Measurements from ENCODE around the gene DRG2. TPM values are rescaled to one million over a fixed set of nuclear protein-coding genes. Genes with fewer than 3 reads are reported as not detected.

The DRG2 gene
- total RNA-seq, 4 donors from 2014 or later: 29.5 to 55.1 (median 43.3) TPM

DNA sequence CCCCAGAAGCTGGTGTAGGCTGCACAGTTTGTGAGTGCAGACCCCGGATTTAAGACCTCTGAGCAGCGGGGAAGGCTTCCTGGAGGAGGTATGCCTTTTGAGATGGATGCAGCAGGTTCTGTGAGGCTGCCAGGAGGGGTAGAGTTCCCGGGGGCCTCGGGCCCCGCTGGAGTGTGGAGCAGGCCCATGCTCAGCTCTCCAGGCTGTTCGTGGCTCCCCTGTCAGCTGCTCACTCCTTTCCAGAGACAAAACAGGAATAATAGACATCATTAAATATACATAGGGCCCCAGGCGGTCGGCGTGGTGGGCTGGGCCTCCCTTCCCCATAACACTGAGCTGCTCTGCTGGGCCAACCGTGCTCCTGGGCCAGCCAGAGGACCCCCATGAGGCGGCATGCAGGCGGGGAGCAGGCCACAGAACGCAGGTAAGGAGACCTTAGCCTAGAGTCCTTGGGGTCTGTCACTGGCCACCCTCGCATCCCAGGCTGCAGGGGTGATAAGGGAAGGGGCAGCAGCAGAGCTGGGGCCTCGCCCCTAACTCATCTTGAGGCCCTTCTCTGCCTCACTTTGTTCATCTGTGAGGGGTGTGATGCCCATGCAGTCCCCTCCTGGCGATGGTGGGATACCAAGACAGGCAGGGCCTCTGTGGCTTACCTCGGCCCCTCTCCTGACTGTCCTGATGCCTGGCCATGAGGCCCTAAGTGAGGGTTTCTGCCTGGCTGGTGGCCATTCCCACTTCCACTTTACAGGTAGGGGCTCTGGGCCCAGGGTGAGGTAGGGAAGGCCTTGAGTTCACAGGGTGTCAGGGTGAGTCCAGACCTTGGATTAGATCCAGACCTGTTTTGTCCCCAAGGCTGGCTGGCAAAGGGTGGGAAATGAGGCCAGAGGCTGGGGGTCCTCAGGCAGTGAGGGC lies 20.9 kb downstream of the DRG2 start, which contains the start of gene MYO15A:
Gene MYO15A, plus strand, starts transcription at position 356 of the 912 bp plus-strand sequence. CDS start 10,045 bp downstream, outside the sequence.
- no peak for DNase-seq (ENCODE audit: low spot score in 2 of 2)
- H3K4me1 ChIP-seq: no peaks in the 10 kb centered on the region
- H3K27me3 ChIP-seq: no peaks in the 10 kb centered on the region
- WGBS, 2 donors: 68 to 71% methylated on average over 7 to 17 of the region's 17 CpGs
- H3K36me3 ChIP-seq: peaks cover 0 to 47% (median 8%) of the 10 kb centered on the region in 3 donors
- TF ChIP-seq, protein P1, sequence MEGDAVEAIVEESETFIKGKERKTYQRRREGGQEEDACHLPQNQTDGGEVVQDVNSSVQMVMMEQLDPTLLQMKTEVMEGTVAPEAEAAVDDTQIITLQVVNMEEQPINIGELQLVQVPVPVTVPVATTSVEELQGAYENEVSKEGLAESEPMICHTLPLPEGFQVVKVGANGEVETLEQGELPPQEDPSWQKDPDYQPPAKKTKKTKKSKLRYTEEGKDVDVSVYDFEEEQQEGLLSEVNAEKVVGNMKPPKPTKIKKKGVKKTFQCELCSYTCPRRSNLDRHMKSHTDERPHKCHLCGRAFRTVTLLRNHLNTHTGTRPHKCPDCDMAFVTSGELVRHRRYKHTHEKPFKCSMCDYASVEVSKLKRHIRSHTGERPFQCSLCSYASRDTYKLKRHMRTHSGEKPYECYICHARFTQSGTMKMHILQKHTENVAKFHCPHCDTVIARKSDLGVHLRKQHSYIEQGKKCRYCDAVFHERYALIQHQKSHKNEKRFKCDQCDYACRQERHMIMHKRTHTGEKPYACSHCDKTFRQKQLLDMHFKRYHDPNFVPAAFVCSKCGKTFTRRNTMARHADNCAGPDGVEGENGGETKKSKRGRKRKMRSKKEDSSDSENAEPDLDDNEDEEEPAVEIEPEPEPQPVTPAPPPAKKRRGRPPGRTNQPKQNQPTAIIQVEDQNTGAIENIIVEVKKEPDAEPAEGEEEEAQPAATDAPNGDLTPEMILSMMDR (IDR thresholded peaks at IDR 0.05): no peak
- TF ChIP-seq POLR2A (IDR thresholded peaks at IDR 0.05) (no peak), EP300 (IDR thresholded peaks at IDR 0.05) (no peak)
- H3K9me3 ChIP-seq: no peaks in the 10 kb centered on the region
- no peak within 1 kb of the TSS for H3K4me3 ChIP-seq
- H3K27ac ChIP-seq: no peak within 1 kb of the TSS

DNA sequence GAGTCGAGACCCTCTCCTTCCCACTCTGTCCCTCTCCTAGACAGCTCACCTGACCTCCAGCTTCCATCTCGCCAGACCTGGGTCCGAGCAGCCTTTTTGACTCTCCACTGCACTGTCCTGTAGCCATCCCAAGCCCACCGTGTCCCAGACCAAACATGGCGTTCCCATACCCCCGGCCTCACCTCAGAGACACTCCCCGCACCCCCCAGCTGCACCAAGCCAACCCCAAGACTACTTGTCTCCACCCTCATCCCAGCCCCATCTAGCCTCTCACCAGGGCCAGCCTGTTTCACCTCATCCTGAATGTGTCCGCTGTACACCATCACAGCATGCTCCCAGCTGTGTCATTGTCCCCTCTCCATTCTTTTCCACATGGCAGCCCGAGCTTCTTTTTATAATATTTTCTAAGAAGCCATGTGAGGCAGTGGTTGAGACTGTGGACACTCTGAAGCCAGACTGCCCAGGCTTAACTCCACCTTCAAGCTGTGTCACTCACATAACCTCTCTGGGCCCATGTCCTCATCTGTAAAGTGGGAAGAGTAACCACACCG lies 22.3 kb downstream of the DRG2 start:
- peaks cover 0 to 34% (median 8%) of the 10 kb centered on the region in 3 donors for H3K36me3 ChIP-seq
- H3K27me3 ChIP-seq: no peaks in the 10 kb centered on the region
- WGBS, 2 donors: 73 to 81% methylated on average over 10 of the region's 10 CpGs
- H3K4me1 ChIP-seq: no peaks in the 10 kb centered on the region
- no peak overlapping the region for H3K27ac ChIP-seq
- H3K4me3 ChIP-seq: no peak overlapping the region
- TF ChIP-seq, protein P1 (IDR thresholded peaks at IDR 0.05): no peak
- no peak for DNase-seq (ENCODE audit: low spot score in 2 of 2)
- no peaks in the 10 kb centered on the region for H3K9me3 ChIP-seq

DNA sequence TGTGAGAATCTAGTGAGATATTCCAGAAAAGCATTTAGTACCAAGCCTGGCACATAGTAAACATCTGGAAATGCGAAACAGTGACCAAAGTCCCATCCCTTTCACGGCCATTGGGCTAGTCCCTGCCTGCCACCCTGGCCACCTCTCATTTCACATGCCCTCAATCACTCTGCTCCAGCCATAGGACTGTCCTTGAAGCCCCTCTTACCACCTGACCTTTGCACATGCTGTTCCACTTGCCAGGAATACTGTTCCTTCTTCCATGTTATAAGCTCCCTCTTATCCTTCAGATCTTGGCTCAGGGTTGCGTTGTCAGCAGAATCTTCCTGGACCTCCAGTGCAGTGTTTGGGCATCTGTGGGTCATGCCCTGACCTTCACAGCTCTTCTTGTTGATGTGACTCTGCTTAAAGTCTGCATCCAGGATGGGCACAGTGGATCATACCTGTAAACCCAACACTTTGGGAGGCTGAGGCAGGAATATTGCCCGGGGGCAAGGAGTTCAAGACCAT lies 22.9 kb downstream of the DRG2 start:
- H3K4me1 ChIP-seq: no peaks in the 10 kb centered on the region
- 63 to 83% methylated on average over 3 to 4 of the region's 4 CpGs for WGBS, 2 donors
- no peaks in the 10 kb centered on the region for H3K9me3 ChIP-seq
- TF ChIP-seq, protein P1 (IDR thresholded peaks at IDR 0.05): no peak
- TF ChIP-seq EP300 (IDR thresholded peaks at IDR 0.05) (no peak), POLR2A (IDR thresholded peaks at IDR 0.05) (no peak)
- H3K36me3 ChIP-seq: peaks cover 0 to 27% (median 8%) of the 10 kb centered on the region in 3 donors
- H3K27me3 ChIP-seq: no peaks in the 10 kb centered on the region
- DNase-seq (ENCODE audit: low spot score in 2 of 2): no peak
- H3K4me3 ChIP-seq: no peak overlapping the region
- no peak overlapping the region for H3K27ac ChIP-seq

DNA sequence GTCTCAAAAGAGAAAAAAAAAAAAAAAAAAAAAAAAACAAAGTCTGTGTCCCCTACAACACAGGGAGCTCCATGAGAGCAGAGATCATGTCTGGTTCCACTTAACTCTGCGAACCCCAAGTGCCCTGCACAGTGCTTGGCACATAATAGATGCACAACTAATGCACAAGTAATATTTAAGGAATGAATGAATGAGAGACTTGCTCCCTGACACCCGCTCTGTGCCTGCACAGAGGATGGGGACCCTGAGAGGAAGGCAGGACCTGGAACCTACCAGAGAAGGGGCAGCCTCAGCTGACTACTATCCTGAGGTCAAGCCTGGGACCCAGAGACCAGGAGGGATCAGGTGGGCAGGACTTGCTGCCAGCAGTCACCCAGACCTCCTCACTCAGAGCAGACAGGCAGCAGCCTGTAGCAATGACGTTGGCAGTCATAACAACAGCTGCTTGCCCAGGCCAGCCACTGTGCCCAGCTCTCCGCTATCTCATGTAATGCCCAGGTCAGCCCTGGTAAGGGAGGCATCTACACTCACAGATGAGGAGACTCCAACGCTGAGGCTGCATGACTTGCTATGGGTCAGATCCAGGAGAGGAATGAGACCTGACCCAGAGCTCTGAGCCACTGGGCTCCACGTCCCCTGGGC lies 23.7 kb downstream of the DRG2 start:
- H3K27me3 ChIP-seq: no peaks in the 10 kb centered on the region
- WGBS, 2 donors: 69 to 85% methylated on average over 3 to 6 of the region's 6 CpGs
- peaks cover 0 to 20% (median 5%) of the 10 kb centered on the region in 3 donors for H3K36me3 ChIP-seq
- TF ChIP-seq, protein P1 (IDR thresholded peaks at IDR 0.05): no peak
- TF ChIP-seq POLR2A (IDR thresholded peaks at IDR 0.05) (no peak), EP300 (IDR thresholded peaks at IDR 0.05) (no peak)
- DNase-seq (ENCODE audit: low spot score in 2 of 2): no peak
- H3K27ac ChIP-seq: no peak overlapping the region
- H3K4me3 ChIP-seq: no peak overlapping the region
- H3K9me3 ChIP-seq: no peaks in the 10 kb centered on the region
- H3K4me1 ChIP-seq: no peaks in the 10 kb centered on the region
